OCI-LY7 (cell line): ENCODE data around the gene GNL1. TPM values are rescaled to one million over a fixed set of nuclear protein-coding genes. Genes with fewer than 3 reads are reported as not detected.
A peak's percentile ranks its signal among the peaks of the same experiment; 100 is the strongest.

ENCODE experiments used
- BruUV-seq: library from RNA; stranded (reverse); fragments of 400-500 nt; replicated peaks from 2 replicates; lab custom pipeline; 2021; lab: Mats Ljungman, UMichigan
- CTCF ChIA-PET: fragments of 300-600 bp; sonication (Branson Sonifier 250); formaldehyde crosslinking; loops from one replicate; lab custom pipeline; 2022; ENCODE audit warnings: antibody characterized with exemption; ENCODE audit not compliant: unreplicated experiment; lab: Charles Lee
- POLR2A ChIA-PET: fragments of 300-600 bp; sonication (Branson Sonifier 250); formaldehyde crosslinking; loops from one replicate; lab custom pipeline; 2022; ENCODE audit warnings: antibody characterized with exemption; lab: Charles Lee
- DNase-seq: peaks from one replicate; pipeline ENCODE4 v3.0.0-alpha.2; 2015; ENCODE audit warnings: low spot score
- H2AFZ ChIP-seq: fragments of 200-600 bp; sonication (generic), shearing (Covaris generic); 2 replicates; pipeline ENCODE4 v1.6.1; 2014; ENCODE audit warnings: mild to moderate bottlenecking, antibody characterized with exemption, low read length, moderate library complexity
- H3K27ac ChIP-seq: fragments of 200-600 bp; sonication (generic); 2 replicates; pipeline ENCODE4 v1.5.1; 2014; ENCODE audit warnings: mixed run types, low read depth, mild to moderate bottlenecking, moderate library complexity, low read length, inconsistent platforms; ENCODE audit not compliant: poor library complexity, severe bottlenecking
- H3K36me3 ChIP-seq: fragments of 200-600 bp; sonication (generic); 2 replicates; pipeline ENCODE4 v1.6.1; 2014; ENCODE audit warnings: mild to moderate bottlenecking, antibody characterized with exemption, low read length, moderate library complexity, mixed read lengths; ENCODE audit not compliant: insufficient read depth
- H3K4me1 ChIP-seq: fragments of 200-600 bp; sonication (generic); 2 replicates; pipeline ENCODE4 v1.5.1; 2014; ENCODE audit warnings: mild to moderate bottlenecking, low read length; ENCODE audit not compliant: insufficient read depth, poor library complexity, severe bottlenecking
- H3K4me2 ChIP-seq: fragments of 200-600 bp; sonication (generic); 2 replicates; pipeline ENCODE4 v1.6.1; 2014; ENCODE audit warnings: mild to moderate bottlenecking, low read length
- H3K4me3 ChIP-seq: fragments of 200-600 bp; sonication (generic); 2 replicates; pipeline ENCODE4 v1.5.1; 2014; ENCODE audit warnings: mild to moderate bottlenecking, low read depth, low read length; ENCODE audit not compliant: poor library complexity, severe bottlenecking
- H3K79me2 ChIP-seq: fragments of 200-600 bp; sonication (generic); 2 replicates; pipeline ENCODE4 v1.6.1; 2016; ENCODE audit warnings: low read depth, mild to moderate bottlenecking, low read length, moderate library complexity, mixed read lengths; ENCODE audit not compliant: insufficient read depth
- H3K9me2 ChIP-seq: fragments of 200-600 bp; sonication (generic); 2 replicates; pipeline ENCODE4 v1.6.1; 2016; ENCODE audit warnings: mild to moderate bottlenecking, low read length, mixed read lengths; ENCODE audit not compliant: insufficient read depth
- H3K9me3 ChIP-seq: fragments of 200-600 bp; sonication (generic); 2 replicates; pipeline ENCODE4 v1.6.1; 2014; ENCODE audit warnings: mild to moderate bottlenecking, mixed run types, low read length, mixed read lengths
- H4K20me1 ChIP-seq: fragments of 200-600 bp; sonication (generic); 2 replicates; pipeline ENCODE4 v1.6.1; 2014; ENCODE audit warnings: mild to moderate bottlenecking, antibody characterized with exemption, low read length, moderate library complexity, mixed read lengths; ENCODE audit not compliant: insufficient read depth
- CTCF ChIP-seq: fragments of 200-600 bp; sonication (generic); conservative IDR thresholded peaks from 2 replicates; pipeline ENCODE4 v1.5.1; 2014; ENCODE audit warnings: mild to moderate bottlenecking, antibody characterized with exemption, low read length, moderate library complexity, mixed read lengths
- EZH2phosphoT487 ChIP-seq: fragments of 200-600 bp; sonication (generic); IDR thresholded peaks from 2 replicates; pipeline ENCODE4 v1.6.1; 2018; ENCODE audit warnings: low read depth, borderline replicate concordance, mild to moderate bottlenecking, mixed run types, antibody characterized with exemption, low read length, moderate library complexity, mixed read lengths
- intact Hi-C: fragments of 100-400 bp; cut with micrococcal nuclease; formaldehyde crosslinking; loops from one replicate; pipeline ENCODE4 v1.10.0; 2022; ENCODE audit not compliant: unreplicated experiment
- total RNA-seq, 2 experiments: library from RNA; depleted of rRNA in 1 of 2; stranded (reverse); fragments of >200 nt in 1 of 2; shearing (Covaris generic) in 1 of 2; gene quantifications; 2 replicates each; pipeline ENCODE4 v1.2.3, GENCODE V29; 2014 to 2022

The GNL1 gene
- total RNA-seq, 2 experiments from 2014 or later: 66.4 to 114 TPM

- intact Hi-C loops: no loop called here
- Histone ChIP-seq H3K9me3 (no peaks in the 10 kb centered on the region), H3K27ac (no peak overlapping the region), H3K36me3 (peaks cover 52% of the 10 kb centered on the region), H4K20me1 (peaks cover 28% of the 10 kb centered on the region), H3K9me2 (no peaks in the 10 kb centered on the region), H3K4me2 (peak overlapping the region; percentile 93), H2AFZ (no peak overlapping the region), H3K4me1 (peaks cover 40% of the 10 kb centered on the region), H3K79me2 (peaks cover 59% of the 10 kb centered on the region), H3K4me3 (peak overlapping the region; percentile 93)
- DNase-seq: no peak
- POLR2A ChIA-PET: interaction anchor here (0.6 kb wide), 1 partner anchor 179 kb away, joined by 3 read pairs; no protein-coding TSS in a partner anchor
- CTCF ChIA-PET: no interaction called here
- TF ChIP-seq CTCF (no peak), EZH2phosphoT487 (no peak)
- no TSS peak for BruUV-seq
Observed at GRCh38 chr6:30573113-30573512, 16.8 kb upstream of the GNL1 start.

DNA sequence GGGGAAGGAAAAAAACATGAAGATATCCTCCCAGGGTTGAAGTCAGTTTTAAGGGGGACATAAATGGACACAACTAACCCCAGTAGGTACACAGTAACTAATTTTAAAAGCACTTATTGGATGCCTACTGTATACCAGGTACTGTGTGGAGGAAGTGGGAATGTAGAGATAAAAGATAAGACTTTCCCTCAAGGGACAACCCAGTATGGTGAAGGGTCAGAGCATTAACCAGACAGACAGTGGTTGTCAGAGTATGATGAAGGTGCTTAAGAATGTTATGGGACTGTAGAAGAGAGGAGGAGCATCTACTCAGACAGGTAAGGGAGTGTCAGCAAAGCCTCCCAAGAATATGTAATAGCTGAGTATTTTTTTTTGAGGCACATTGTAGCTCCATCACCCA lies 15.9 kb upstream of the GNL1 start:
- DNase-seq: no peak
- peaks cover 28% of the 10 kb centered on the region for H4K20me1 ChIP-seq
- H3K36me3 ChIP-seq: peaks cover 43% of the 10 kb centered on the region
- H2AFZ ChIP-seq: no peak overlapping the region
- peak overlapping the region; percentile 93 for H3K4me3 ChIP-seq
- ChIA-PET POLR2A (no interaction called here), CTCF (no interaction called here)
- H3K4me1 ChIP-seq: peaks cover 40% of the 10 kb centered on the region
- no TSS peak for BruUV-seq
- H3K9me2 ChIP-seq: no peaks in the 10 kb centered on the region
- H3K27ac ChIP-seq: peak overlapping the region; percentile 74
- H3K9me3 ChIP-seq: no peaks in the 10 kb centered on the region
- TF ChIP-seq CTCF (no peak), EZH2phosphoT487 (no peak)
- peak overlapping the region; percentile 93 for H3K4me2 ChIP-seq
- intact Hi-C loops: no loop called here
- H3K79me2 ChIP-seq: peaks cover 56% of the 10 kb centered on the region

DNA sequence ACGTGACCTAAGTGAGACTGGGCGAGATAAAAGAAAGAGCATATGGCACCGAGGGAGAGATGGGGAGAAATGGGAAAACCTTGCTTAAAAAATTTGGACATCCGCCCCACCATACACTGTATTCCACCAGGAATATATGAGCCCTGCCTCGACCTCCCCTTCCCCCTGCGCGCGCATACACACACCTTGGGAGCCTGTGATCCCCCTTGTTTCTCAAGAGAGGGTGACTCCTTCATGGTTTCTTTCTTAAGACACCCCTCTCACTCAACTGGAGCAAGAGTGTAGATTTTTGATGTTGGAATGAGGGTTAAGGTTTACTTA lies 15.4 kb upstream of the GNL1 start:
- Histone ChIP-seq H2AFZ (no peak overlapping the region; the same call in 1 of the 2 replicates), H3K79me2 (peaks cover 52% of the 10 kb centered on the region), H3K4me3 (peak overlapping the region; percentile 93), H3K27ac (peak overlapping the region; percentile 74), H3K4me2 (peak overlapping the region; percentile 93), H3K9me2 (no peaks in the 10 kb centered on the region), H3K9me3 (no peaks in the 10 kb centered on the region), H4K20me1 (peaks cover 28% of the 10 kb centered on the region), H3K36me3 (peaks cover 38% of the 10 kb centered on the region), H3K4me1 (peaks cover 40% of the 10 kb centered on the region)
- DNase-seq: no peak
- TF ChIP-seq CTCF (no peak), EZH2phosphoT487 (no peak)
- TSS peak; percentile 82 for BruUV-seq
- ChIA-PET CTCF (no interaction called here), POLR2A (interaction anchor here (1.4 to 2.3 kb wide), 4 partner anchors 13 to 147 kb away, joined by 3 to 11 read pairs (median 8); partner anchors contain the start of gene PRR3)
- intact Hi-C loops: loop anchor here (2.0 kb wide), 2 partner anchors 15 to 45 kb away; partner anchors contain the start of genes GNL1, MRPS18B, PPP1R10 and PRR3
